ENCODE data around the gene IKBIP.

The IKBIP gene

GRCh38 chr12:98575013-98575412 lies 69.6 kb downstream of the IKBIP start:
- no peak for DNase-seq (ENCODE audit: extremely low read depth, low read depth)

More at GRCh38 chr12:98575013-98575412, 69.6 kb downstream of the IKBIP start:
- no peak for TF ChIP-seq CTCF (IDR thresholded peaks at IDR 0.05; ENCODE audit: low read depth, low read length)
